OCI-LY7 (cell line): ENCODE data around the gene GOLGA3.

Source experiments
- EZH2phosphoT487 ChIP-seq: fragments of 200-600 bp; sonication (generic); IDR thresholded peaks from 2 replicates; pipeline ENCODE4 v1.6.1; 2018; ENCODE audit warnings: low read depth, borderline replicate concordance, mild to moderate bottlenecking, mixed run types, antibody characterized with exemption, low read length, moderate library complexity, mixed read lengths
- TF ChIP-seq, protein P1 (sequence below): fragments of 200-600 bp; sonication (generic); conservative IDR thresholded peaks from 2 replicates; pipeline ENCODE4 v1.5.1; 2014; ENCODE audit warnings: mild to moderate bottlenecking, antibody characterized with exemption, low read length, moderate library complexity, mixed read lengths

GRCh38 chr12:132803125-132803524 is 25.5 kb downstream of the GOLGA3 start:
- TF ChIP-seq, protein P1, sequence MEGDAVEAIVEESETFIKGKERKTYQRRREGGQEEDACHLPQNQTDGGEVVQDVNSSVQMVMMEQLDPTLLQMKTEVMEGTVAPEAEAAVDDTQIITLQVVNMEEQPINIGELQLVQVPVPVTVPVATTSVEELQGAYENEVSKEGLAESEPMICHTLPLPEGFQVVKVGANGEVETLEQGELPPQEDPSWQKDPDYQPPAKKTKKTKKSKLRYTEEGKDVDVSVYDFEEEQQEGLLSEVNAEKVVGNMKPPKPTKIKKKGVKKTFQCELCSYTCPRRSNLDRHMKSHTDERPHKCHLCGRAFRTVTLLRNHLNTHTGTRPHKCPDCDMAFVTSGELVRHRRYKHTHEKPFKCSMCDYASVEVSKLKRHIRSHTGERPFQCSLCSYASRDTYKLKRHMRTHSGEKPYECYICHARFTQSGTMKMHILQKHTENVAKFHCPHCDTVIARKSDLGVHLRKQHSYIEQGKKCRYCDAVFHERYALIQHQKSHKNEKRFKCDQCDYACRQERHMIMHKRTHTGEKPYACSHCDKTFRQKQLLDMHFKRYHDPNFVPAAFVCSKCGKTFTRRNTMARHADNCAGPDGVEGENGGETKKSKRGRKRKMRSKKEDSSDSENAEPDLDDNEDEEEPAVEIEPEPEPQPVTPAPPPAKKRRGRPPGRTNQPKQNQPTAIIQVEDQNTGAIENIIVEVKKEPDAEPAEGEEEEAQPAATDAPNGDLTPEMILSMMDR: no peak
- no peak for TF ChIP-seq EZH2phosphoT487
